ENCODE data around the gene IGSF3. TPM values are rescaled to one million over a fixed set of nuclear protein-coding genes. Genes with fewer than 3 reads are reported as not detected.
"Not testable (repeated sequence)": the region's sequence is repeated elsewhere in the genome, so short reads cannot be mapped to it uniquely, and the experiment has no call there.

The IGSF3 gene
- total and polyA plus RNA-seq, 2 of the 8 experiments (the other 6 are each of a cell fraction or from before 2014, with no cell fraction given): 30.0 to 32.2 TPM

- H3K4me3 ChIP-seq (ENCODE audit: extremely low read depth in 1 of 4, insufficient read depth in 2 of 4, low read depth in 3 of 4, low read length in 4 of 4); H3K56ac ChIP-seq (replicated peaks; ENCODE audit: insufficient read length, low read depth, low read length); H3K18ac ChIP-seq (ENCODE audit: extremely low read depth, low read length); H3K27me3 ChIP-seq (replicated peaks in 1 of 4; ENCODE audit: control insufficient read depth in 3 of 4, extremely low read depth in 1 of 4, insufficient read depth in 3 of 4, low read length in 3 of 4); H3K79me2 ChIP-seq (ENCODE audit: control insufficient read depth in 1 of 2, insufficient read depth in 2 of 2, low read length in 2 of 2); H4K5ac ChIP-seq (ENCODE audit: insufficient read length, low read depth, low read length); FAIRE-seq; H3K14ac ChIP-seq (ENCODE audit: insufficient read length); H3K4ac ChIP-seq (replicated peaks; ENCODE audit: insufficient read length, low read depth, low read length); H3K9ac ChIP-seq (replicated peaks in 1 of 4; ENCODE audit: extremely low read depth in 1 of 4, low read depth in 3 of 4, low read length in 3 of 4); H2AFZ ChIP-seq (ENCODE audit: low read length); H4K91ac ChIP-seq (replicated peaks; ENCODE audit: insufficient read length, low read length); H2BK20ac ChIP-seq (ENCODE audit: low read length); H4K8ac ChIP-seq (ENCODE audit: extremely low read depth, insufficient read depth, low read length); H3K27ac ChIP-seq (ENCODE audit: low read depth, low read length); DNase-seq (ENCODE audit: low read depth in 1 of 2, low spot score in 2 of 2); H3K9me3 ChIP-seq (ENCODE audit: insufficient read depth in 2 of 2, low read depth in 1 of 2, low read length in 1 of 2); H2BK12ac ChIP-seq (ENCODE audit: low read depth, low read length); POLR2A ChIA-PET (ENCODE audit: partially characterized antibody); H3K36me3 ChIP-seq (ENCODE audit: control insufficient read depth in 2 of 4, insufficient read depth in 4 of 4, low read length in 3 of 4); H2BK15ac ChIP-seq (ENCODE audit: low read length); H3K4me1 ChIP-seq (replicated peaks in 1 of 4; ENCODE audit: control insufficient read depth in 3 of 4, insufficient read depth in 4 of 4, low read length in 3 of 4); H3K79me1 ChIP-seq (ENCODE audit: low read depth, low read length); H3K23me2 ChIP-seq (ENCODE audit: low read depth, low read length); H4K20me1 ChIP-seq (replicated peaks in 1 of 2; ENCODE audit: control insufficient read depth in 1 of 2, insufficient read depth in 2 of 2, low read length in 2 of 2); H2BK5ac ChIP-seq (ENCODE audit: low read depth, low read length); H2AK5ac ChIP-seq (ENCODE audit: low read depth, low read length); H3K4me2 ChIP-seq (ENCODE audit: insufficient read depth in 1 of 2, low read depth in 2 of 2, low read length in 2 of 2); H2BK120ac ChIP-seq (replicated peaks; ENCODE audit: low read depth, low read length); H3K23ac ChIP-seq (ENCODE audit: insufficient read length): not testable (repeated sequence)
- CTCF ChIA-PET (ENCODE audit: partially characterized antibody): interaction anchor here (1.2 to 4.7 kb wide), 3 partner anchors 9 to 24 kb away, joined by 3 to 46 read pairs (median 36); no protein-coding TSS in a partner anchor
- WGBS, 2 experiments (ENCODE audit: extremely low coverage in 1 of 2, insufficient coverage in 1 of 2, insufficient read length in 1 of 2, insufficient replicate concordance in 2 of 2, low coverage in 1 of 2, low lambda C conversion rate in 2 of 2, missing lambda C conversion rate in 1 of 2): 79% methylated on average over 2 of the region's 2 CpGs; no CpG with 5 or more reads in 1 of the 2 experiments
Observed at GRCh38 chr1:116597388-116597787, 70.1 kb downstream of the IGSF3 start.

- H2BK20ac ChIP-seq (ENCODE audit: low read length); H3K4me3 ChIP-seq (ENCODE audit: extremely low read depth in 1 of 4, insufficient read depth in 2 of 4, low read depth in 3 of 4, low read length in 4 of 4); H3K27me3 ChIP-seq (replicated peaks in 1 of 4; ENCODE audit: control insufficient read depth in 3 of 4, extremely low read depth in 1 of 4, insufficient read depth in 3 of 4, low read length in 3 of 4); H3K4me1 ChIP-seq (replicated peaks in 1 of 4; ENCODE audit: control insufficient read depth in 3 of 4, insufficient read depth in 4 of 4, low read length in 3 of 4); H3K23me2 ChIP-seq (ENCODE audit: low read depth, low read length); DNase-seq (ENCODE audit: low read depth in 1 of 2, low spot score in 2 of 2); H3K56ac ChIP-seq (replicated peaks; ENCODE audit: insufficient read length, low read depth, low read length); H3K79me1 ChIP-seq (ENCODE audit: low read depth, low read length); H3K4ac ChIP-seq (replicated peaks; ENCODE audit: insufficient read length, low read depth, low read length); H2AK5ac ChIP-seq (ENCODE audit: low read depth, low read length); H3K36me3 ChIP-seq (ENCODE audit: control insufficient read depth in 2 of 4, insufficient read depth in 4 of 4, low read length in 3 of 4); FAIRE-seq; H3K14ac ChIP-seq (ENCODE audit: insufficient read length); H4K91ac ChIP-seq (replicated peaks; ENCODE audit: insufficient read length, low read length); H3K27ac ChIP-seq (ENCODE audit: low read depth, low read length); H2BK12ac ChIP-seq (ENCODE audit: low read depth, low read length); H2AFZ ChIP-seq (ENCODE audit: low read length); H2BK15ac ChIP-seq (ENCODE audit: low read length); H3K9me3 ChIP-seq (ENCODE audit: insufficient read depth in 2 of 2, low read depth in 1 of 2, low read length in 1 of 2); H3K18ac ChIP-seq (ENCODE audit: extremely low read depth, low read length); H2BK120ac ChIP-seq (replicated peaks; ENCODE audit: low read depth, low read length); H4K8ac ChIP-seq (ENCODE audit: extremely low read depth, insufficient read depth, low read length); POLR2A ChIA-PET (ENCODE audit: partially characterized antibody); H4K5ac ChIP-seq (ENCODE audit: insufficient read length, low read depth, low read length); H3K4me2 ChIP-seq (ENCODE audit: insufficient read depth in 1 of 2, low read depth in 2 of 2, low read length in 2 of 2); H2BK5ac ChIP-seq (ENCODE audit: low read depth, low read length); H3K79me2 ChIP-seq (ENCODE audit: control insufficient read depth in 1 of 2, insufficient read depth in 2 of 2, low read length in 2 of 2); H3K9ac ChIP-seq (replicated peaks in 1 of 4; ENCODE audit: extremely low read depth in 1 of 4, low read depth in 3 of 4, low read length in 3 of 4); H4K20me1 ChIP-seq (replicated peaks in 1 of 2; ENCODE audit: control insufficient read depth in 1 of 2, insufficient read depth in 2 of 2, low read length in 2 of 2); H3K23ac ChIP-seq (ENCODE audit: insufficient read length): not testable (repeated sequence)
- CTCF ChIA-PET (ENCODE audit: partially characterized antibody): interaction anchor here (0.9 to 4.7 kb wide), 13 partner anchors 9 to 444 kb away, joined by 3 to 46 read pairs (median 5); no protein-coding TSS in a partner anchor
- WGBS, 2 experiments (ENCODE audit: extremely low coverage in 1 of 2, insufficient coverage in 1 of 2, insufficient read length in 1 of 2, insufficient replicate concordance in 2 of 2, low coverage in 1 of 2, low lambda C conversion rate in 2 of 2, missing lambda C conversion rate in 1 of 2): 97% methylated on average over 5 of the region's 5 CpGs; no CpG with 5 or more reads in 1 of the 2 experiments
Observed at GRCh38 chr1:116596742-116597307, 70.7 kb downstream of the IGSF3 start.

Measured in H1 (cell line).